CD4-positive, alpha-beta T cell treated with Interleukin-2 at 100 ng/mL for 4 hours (primary cell): ENCODE results near the gene SPATA21.

Experiments
- DNase-seq: peaks from one replicate; pipeline ENCODE4 v3.0.0-alpha.2; 2020; ENCODE audit warnings: low spot score

Gene SPATA21

DNA sequence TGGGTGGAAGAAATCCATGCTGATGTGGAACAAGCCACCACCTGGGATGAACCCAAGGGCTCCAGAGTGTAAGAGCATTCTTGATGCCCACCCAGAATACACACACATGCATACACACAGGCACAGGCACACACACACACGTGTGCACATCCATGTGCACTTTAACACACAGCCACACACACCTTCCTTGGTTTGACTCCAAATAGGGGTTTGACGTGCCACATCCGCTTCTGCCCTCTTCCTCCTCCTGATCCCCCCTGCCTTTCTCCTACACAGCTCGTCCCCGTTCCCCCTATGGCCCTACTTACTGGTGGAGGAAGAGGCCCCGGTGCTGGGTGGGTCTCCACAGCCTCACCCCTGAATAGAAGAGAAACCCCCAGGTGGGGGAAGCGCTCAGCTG lies 16.0 kb downstream of the SPATA21 start:
- DNase-seq = no peak

DNA sequence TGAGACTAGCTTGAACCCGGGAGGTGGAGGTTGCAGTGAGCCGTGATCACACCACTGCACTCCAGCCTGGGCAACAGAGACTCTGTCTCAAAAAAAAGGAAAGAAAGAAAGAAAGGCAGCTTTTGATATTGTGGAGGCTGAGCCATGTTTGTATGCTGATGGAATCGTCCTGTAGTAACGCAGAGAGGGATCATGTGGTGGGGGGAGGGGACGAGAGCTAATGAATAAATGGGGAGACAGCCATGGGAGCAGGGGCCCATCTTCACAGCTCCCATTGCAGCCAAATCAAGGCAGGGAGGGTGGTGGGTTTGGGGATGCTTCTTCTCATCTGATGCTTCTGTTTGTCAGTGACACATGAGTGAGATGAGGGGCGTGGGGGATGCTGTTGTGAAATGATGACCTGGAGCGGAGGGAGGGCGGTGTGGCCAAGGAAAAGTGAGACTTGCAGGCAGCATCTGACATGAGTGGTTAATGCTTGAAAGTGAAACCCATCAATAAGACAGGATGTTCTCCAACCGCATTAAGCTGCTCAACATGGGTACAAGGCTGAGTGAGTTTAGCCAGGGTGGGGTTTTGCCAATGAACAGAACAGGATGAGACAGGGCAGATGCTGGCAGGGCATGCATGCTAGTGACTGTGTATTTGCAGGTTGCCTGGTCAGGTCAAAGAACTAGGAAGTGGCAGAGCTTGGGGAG lies 16.7 kb downstream of the SPATA21 start:
- peak; percentile 71 for DNase-seq

- no peak for DNase-seq
Observed at GRCh38 chr1:16418823-16419425, 18.3 kb downstream of the SPATA21 start.

GRCh38 chr1:16413191-16413590 lies 24.0 kb downstream of the SPATA21 start:
- DNase-seq = no peak

- DNase-seq = no peak
Observed at GRCh38 chr1:16410803-16411202, 26.4 kb downstream of the SPATA21 start.

- DNase-seq = no peak
Observed at GRCh38 chr1:16409536-16410152, 27.6 kb downstream of the SPATA21 start.

DNA sequence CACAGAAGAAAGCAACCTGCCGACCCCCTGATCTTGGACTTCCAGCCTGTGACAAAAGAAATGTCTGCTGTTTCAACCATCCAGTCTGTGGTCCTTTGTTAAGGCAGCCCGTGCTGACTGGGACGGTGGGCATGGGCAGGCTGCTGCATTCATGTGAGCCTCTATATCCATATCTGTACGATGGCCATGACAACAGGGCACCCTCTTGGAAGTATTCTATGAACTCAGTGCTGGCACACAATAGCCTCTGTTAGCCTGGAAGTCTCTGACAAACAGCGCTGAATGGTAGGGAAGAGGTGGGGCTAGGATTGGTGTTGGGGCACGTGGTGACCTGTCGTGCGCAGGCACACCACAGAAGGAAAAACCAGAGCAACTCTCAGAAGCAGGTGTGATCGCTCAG lies 30.4 kb downstream of the SPATA21 start:
- DNase-seq = no peak

GRCh38 chr1:16405441-16405840 lies 31.8 kb downstream of the SPATA21 start:
- no peak for DNase-seq

GRCh38 chr1:16402742-16403141 lies 34.5 kb downstream of the SPATA21 start:
- DNase-seq = no peak

- no peak for DNase-seq
Observed at GRCh38 chr1:16398371-16398953, 38.8 kb downstream of the SPATA21 start.

DNA sequence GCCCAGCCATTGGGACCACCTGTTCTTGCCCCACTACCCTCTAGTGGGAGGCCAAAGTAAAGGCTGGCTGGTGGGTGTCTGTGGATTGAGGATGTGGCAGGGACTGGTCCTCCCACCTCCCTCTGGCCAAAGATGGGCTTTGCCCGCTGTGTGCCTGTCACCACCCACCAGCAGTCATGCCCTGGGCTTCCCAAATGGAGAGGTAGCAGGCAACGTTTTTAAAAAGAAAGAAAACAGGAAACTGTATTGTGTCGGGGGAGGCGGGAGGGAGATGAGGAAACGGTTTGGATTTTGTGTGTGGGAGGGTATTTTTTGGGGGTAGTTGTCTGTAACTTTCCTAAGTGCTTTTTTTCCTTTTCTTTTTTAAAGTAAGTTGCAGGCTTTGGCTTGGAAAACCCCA lies 40.1 kb downstream of the SPATA21 start:
- no peak for DNase-seq

- DNase-seq = no peak
Observed at GRCh38 chr1:16396591-16396990, 40.6 kb downstream of the SPATA21 start.

GRCh38 chr1:16394977-16395376 lies 42.2 kb downstream of the SPATA21 start:
- DNase-seq = no peak

GRCh38 chr1:16393570-16394521 lies 43.4 kb downstream of the SPATA21 start:
- no peak for DNase-seq

DNA sequence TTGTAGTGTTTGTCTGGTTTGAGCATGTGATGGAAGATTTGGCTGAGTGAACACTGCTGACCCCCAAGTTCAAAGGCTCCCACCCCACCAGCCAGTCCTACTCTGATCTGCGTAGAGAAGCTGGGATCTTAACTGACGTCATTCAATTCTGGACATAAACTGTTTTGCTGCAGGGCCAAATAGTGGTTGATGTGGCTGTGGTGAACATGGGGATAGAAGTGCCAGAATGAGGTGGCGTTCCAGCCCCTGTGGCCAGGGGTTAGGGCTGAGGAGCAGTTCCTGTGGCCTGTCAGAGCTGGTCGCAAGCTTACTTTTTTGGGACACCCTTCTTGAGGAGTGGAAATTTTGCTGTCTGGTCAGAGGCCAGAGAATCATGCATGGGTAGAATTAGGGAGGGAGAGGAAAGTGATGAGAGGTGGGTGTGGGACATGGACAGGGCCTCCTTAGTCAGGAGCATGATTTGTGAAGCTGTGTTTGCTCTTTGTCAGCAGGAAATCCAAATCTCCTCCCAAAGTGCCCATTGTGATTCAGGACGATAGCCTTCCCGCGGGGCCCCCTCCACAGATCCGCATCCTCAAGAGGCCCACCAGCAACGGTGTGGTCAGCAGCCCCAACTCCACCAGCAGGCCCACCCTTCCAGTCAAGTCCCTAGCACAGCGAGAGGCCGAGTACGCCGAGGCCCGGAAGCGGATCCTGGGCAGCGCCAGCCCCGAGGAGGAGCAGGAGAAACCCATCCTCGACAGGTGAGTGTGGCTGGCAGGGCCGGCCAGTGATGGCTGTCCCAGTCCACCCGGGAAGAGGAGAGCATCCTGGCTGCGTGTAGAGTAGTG lies 44.3 kb downstream of the SPATA21 start:
- DNase-seq = no peak

DNA sequence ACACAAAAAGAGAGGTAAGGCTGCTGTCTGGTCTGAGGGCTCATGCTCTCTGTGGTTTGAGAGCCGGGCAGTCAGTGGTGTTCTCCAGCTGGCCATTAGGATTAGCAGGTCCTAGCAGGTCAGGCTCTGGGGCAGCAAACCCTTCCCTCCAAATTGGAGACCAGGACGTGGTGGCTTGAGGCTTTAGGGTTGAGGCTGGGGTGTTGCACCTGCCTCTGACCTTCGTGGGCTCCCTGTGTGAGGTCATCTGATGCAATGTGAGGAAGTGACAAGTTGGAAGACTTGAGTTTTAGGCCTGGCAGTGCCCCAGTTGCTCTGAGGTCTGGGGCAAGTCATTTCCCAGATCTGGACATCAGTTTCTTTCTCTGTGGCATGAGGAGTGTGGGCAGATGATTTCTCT lies 45.8 kb downstream of the SPATA21 start:
- DNase-seq = no peak

- peak; percentile 22 for DNase-seq
Observed at GRCh38 chr1:16387201-16388188, 49.7 kb downstream of the SPATA21 start.

GRCh38 chr1:16386454-16387113 lies 50.6 kb downstream of the SPATA21 start:
- no peak for DNase-seq
